PC-3 (cell line): ENCODE data around the gene TPRN. TPM values are rescaled to one million over a fixed set of nuclear protein-coding genes. Genes with fewer than 3 reads are reported as not detected.
A peak's percentile ranks its signal among the peaks of the same experiment; 100 is the strongest.

Source experiments
- ATAC-seq: fragments of 200-7000 bp; cut with Tn5 transposase; 2 replicates; pipeline ENCODE4 v1.9.1; 2020; ENCODE audit warnings: mild to moderate bottlenecking, moderate library complexity
- Bru-seq: library from RNA; stranded (reverse); fragments of 400-500 nt; gene quantifications from one replicate; lab custom pipeline; 2021; lab: Mats Ljungman, UMichigan
- BruChase-seq, 2 experiments: library from RNA; stranded (reverse); fragments of 400-500 nt; gene quantifications; one replicate each; lab custom pipeline; 2021; lab: Mats Ljungman, UMichigan
- BruUV-seq: library from RNA; stranded (reverse); fragments of 400-500 nt; replicated peaks from 2 replicates; lab custom pipeline; 2021; lab: Mats Ljungman, UMichigan
- CTCF ChIA-PET: fragments of 300-600 bp; sonication (Branson Sonifier 250); formaldehyde crosslinking; loops from one replicate; lab custom pipeline; 2022; ENCODE audit warnings: antibody characterized with exemption; lab: Charles Lee
- POLR2A ChIA-PET: fragments of 300-600 bp; sonication (Branson Sonifier 250); formaldehyde crosslinking; loops from one replicate; lab custom pipeline; 2022; ENCODE audit warnings: antibody characterized with exemption; ENCODE audit not compliant: unreplicated experiment; lab: Charles Lee
- DNase-seq: peaks from one replicate; pipeline ENCODE4 v3.0.0-alpha.2; 2015
- H2AFZ ChIP-seq: fragments of 300-600 bp; sonication (generic); 2 replicates; pipeline ENCODE4 v1.6.0; 2016; ENCODE audit warnings: antibody characterized with exemption, low read length
- H3F3A ChIP-seq: fragments of 300-600 bp; sonication (generic); one replicate; pipeline ENCODE4 v1.6.0; 2017; ENCODE audit warnings: antibody characterized with exemption, low read length, control low read depth, mild to moderate bottlenecking; ENCODE audit not compliant: unreplicated experiment
- H3K27ac ChIP-seq: fragments of 300-600 bp; sonication (generic); 2 replicates; pipeline ENCODE4 v1.5.1; 2016; ENCODE audit warnings: mild to moderate bottlenecking, low read length
- H3K27me3 ChIP-seq: fragments of 300-600 bp; sonication (generic); 2 replicates; pipeline ENCODE4 v1.6.1; 2016; ENCODE audit warnings: low read length, mixed read lengths
- H3K36me3 ChIP-seq: fragments of 300-600 bp; sonication (generic); 2 replicates; pipeline ENCODE4 v1.6.1; 2016; ENCODE audit warnings: low read depth, mixed run types, low read length, mixed read lengths
- H3K4me1 ChIP-seq: fragments of 300-600 bp; sonication (generic); 2 replicates; pipeline ENCODE4 v1.5.1; 2016; ENCODE audit warnings: low read length; ENCODE audit not compliant: insufficient read depth
- H3K4me2 ChIP-seq: fragments of 300-600 bp; sonication (generic); 2 replicates; pipeline ENCODE4 v1.6.0; 2016; ENCODE audit warnings: low read length
- H3K4me3 ChIP-seq: fragments of 300-600 bp; sonication (generic); 2 replicates; pipeline ENCODE4 v1.5.1; 2016; ENCODE audit warnings: mild to moderate bottlenecking, low read length, mixed read lengths
- H3K79me2 ChIP-seq: fragments of 300-600 bp; sonication (generic); 2 replicates; pipeline ENCODE4 v1.6.1; 2017; ENCODE audit warnings: low read length, mixed read lengths
- H3K9ac ChIP-seq: fragments of 300-600 bp; sonication (generic); 2 replicates; pipeline ENCODE4 v1.6.0; 2016; ENCODE audit warnings: mild to moderate bottlenecking, low read length
- H3K9me2 ChIP-seq: fragments of 300-600 bp; sonication (generic); replicated peaks from 2 replicates; pipeline ENCODE4 v1.6.1; 2016; ENCODE audit warnings: mixed run types, low read length, mixed read lengths
- H3K9me3 ChIP-seq: fragments of 300-600 bp; sonication (generic); 2 replicates; pipeline ENCODE4 v1.6.1; 2016; ENCODE audit warnings: low read length, mixed read lengths
- H4K20me1 ChIP-seq: fragments of 300-600 bp; sonication (generic); 2 replicates; pipeline ENCODE4 v1.6.1; 2016; ENCODE audit warnings: low read length, mixed read lengths
- CTCF ChIP-seq: fragments of 300-600 bp; sonication (generic); conservative IDR thresholded peaks from 2 replicates; pipeline ENCODE4 v1.5.1; 2017; ENCODE audit warnings: antibody characterized with exemption, low read depth, mild to moderate bottlenecking, low read length
- EZH2phosphoT487 ChIP-seq: fragments of 300-600 bp; sonication (generic); IDR thresholded peaks from 2 replicates; pipeline ENCODE4 v1.6.1; 2018; ENCODE audit warnings: mild to moderate bottlenecking, antibody characterized with exemption, low read length, borderline replicate concordance
- intact Hi-C: fragments of 100-400 bp; cut with micrococcal nuclease; formaldehyde crosslinking; loops from 2 replicates; pipeline ENCODE4 v1.9.0; 2023
- long read RNA-seq: library from polyadenylated mRNA; unstranded; transcript quantifications from one replicate; pipeline ENCODE4 v2.0.0, GENCODE V29; 2021; ENCODE audit not compliant: unreplicated experiment
- total RNA-seq: library from RNA; depleted of rRNA; stranded (reverse); fragments of >200 nt; gene quantifications from 2 replicates; pipeline ENCODE4 v1.2.3, GENCODE V29; 2014; rRNA removed

Gene TPRN
- total RNA-seq (11.3 and 14.7 TPM in 2 replicates), Bru-seq, nascent RNA (percentile 43 among the genes with signal in this experiment), BruChase-seq, experiment 1, labeled RNA remaining after a 6-hour chase (percentile 73 among the genes with signal in this experiment), BruChase-seq, experiment 2, labeled RNA remaining after a 2-hour chase (percentile 63 among the genes with signal in this experiment)
- long read RNA-seq, transcript TPRN-202 (4 exons, 2,661 nt) = major isoform, 22 of 39 reads
- long read RNA-seq, transcript TPRN-203 (3 exons, 3,350 nt) = minor isoform, 5 of 39 reads
- long read RNA-seq, partial matches to known transcripts = 6 of 39 reads
- long read RNA-seq, other reads (novel, unspliced or antisense) = 4 of 39 reads

- Histone ChIP-seq H3F3A (no peaks in the 10 kb centered on the region), H3K9ac (peak within 1 kb of the TSS; percentile 74), H3K4me3 (peak within 1 kb of the TSS; percentile 83), H2AFZ (peak within 1 kb of the TSS; percentile 73), H4K20me1 (peaks cover 14% of the 10 kb centered on the region; the same call in 1 of the 2 replicates), H3K9me3 (no peaks in the 10 kb centered on the region), H3K27ac (peak within 1 kb of the TSS; percentile 25; the same call in 1 of the 2 replicates), H3K9me2 (no peaks in the 10 kb centered on the region), H3K4me2 (peak within 1 kb of the TSS; percentile 99), H3K79me2 (peaks cover 52% of the 10 kb centered on the region), H3K27me3 (no peaks in the 10 kb centered on the region), H3K36me3 (no peaks in the 10 kb centered on the region), H3K4me1 (peaks cover 41% of the 10 kb centered on the region)
- DNase-seq (peak; percentile 97), ATAC-seq (peak; percentile 84)
- ChIA-PET CTCF (no interaction called here), POLR2A (interaction anchor here (0.5 kb wide), 1 partner anchor 42 kb away, joined by 3 read pairs; no protein-coding TSS in a partner anchor)
- no TSS peak for BruUV-seq
- intact Hi-C loops = no loop called here
- no peak for TF ChIP-seq CTCF
Measured at GRCh38 chr9:137200311-137201204, at the start of gene TPRN. Gene TPRN, minus strand, starts transcription at chr9:137200741. Its CDS starts 30 bp downstream, at chr9:137200711.

GRCh38 chr9:137247916-137248175 is 47.3 kb upstream of the TPRN start:
- Histone ChIP-seq H3K9me2 (no peaks in the 10 kb centered on the region), H3K4me2 (no peak overlapping the region), H3K9me3 (no peaks in the 10 kb centered on the region), H3K4me3 (no peak overlapping the region), H3K4me1 (peaks cover 8% of the 10 kb centered on the region; the same call in 1 of the 2 replicates), H3K9ac (no peak overlapping the region), H3K79me2 (peaks cover 7% of the 10 kb centered on the region), H3K27me3 (no peaks in the 10 kb centered on the region), H3F3A (peaks cover 4% of the 10 kb centered on the region), H3K36me3 (peaks cover 4% of the 10 kb centered on the region), H3K27ac (no peak overlapping the region), H2AFZ (no peak overlapping the region), H4K20me1 (peaks cover 15% of the 10 kb centered on the region)
- POLR2A ChIA-PET = no interaction called here
- TF ChIP-seq EZH2phosphoT487 (no peak), CTCF (no peak)
- BruUV-seq = no TSS peak
- DNase-seq = no peak
- intact Hi-C loops = no loop called here
- ATAC-seq = no peak
- CTCF ChIA-PET = no interaction called here
